Measurements from ENCODE around the gene MTM1. TPM values are rescaled to one million over a fixed set of nuclear protein-coding genes. Genes with fewer than 3 reads are reported as not detected.

Gene MTM1
- total and polyA plus RNA-seq, 2 experiments from 2014 or later, result 8.1 to 8.9 TPM

GRCh38 chrX:150547375-150548115, 20.9 kb upstream of the MTM1 start:
- no peaks in the 10 kb centered on the region for H3K9me2 ChIP-seq (ENCODE audit: insufficient read depth)
- H2AFZ ChIP-seq, result peak overlapping the region; percentile 91
- in situ Hi-C loops (cut with MboI), result no loop called here
- H3K36me3 ChIP-seq (ENCODE audit: low read depth), result no peaks in the 10 kb centered on the region
- H3K79me2 ChIP-seq (ENCODE audit: insufficient read depth), result no peaks in the 10 kb centered on the region
- peak overlapping the region; percentile 73 for H3K9ac ChIP-seq
- no peaks in the 10 kb centered on the region for H3F3A ChIP-seq (ENCODE audit: insufficient read depth)
- 7 to 9% methylated on average over 3 to 13 of the region's 54 CpGs for WGBS, 2 experiments (ENCODE audit: low coverage in 1 of 2, low lambda C conversion rate in 2 of 2, missing lambda C conversion rate in 2 of 2)
- H3K27me3 ChIP-seq (replicated peaks; ENCODE audit: insufficient read depth), result no peaks in the 10 kb centered on the region
- DNase-seq, result peak; percentile 79
- no peaks in the 10 kb centered on the region for H3K9me3 ChIP-seq (ENCODE audit: low read depth)
- peaks cover 13% of the 10 kb centered on the region; the same call in 1 of the 2 replicates for H3K4me1 ChIP-seq (ENCODE audit: insufficient read depth)
- peak overlapping the region; percentile 57 for H3K4me2 ChIP-seq (ENCODE audit: unreplicated experiment)
- H4K20me1 ChIP-seq (ENCODE audit: insufficient read depth), result no peaks in the 10 kb centered on the region
- TF ChIP-seq EZH2phosphoT487 (IDR thresholded peaks at IDR 0.05; ENCODE audit: insufficient read depth, low read depth), result no peak
- no peak for TF ChIP-seq EZH2 (IDR thresholded peaks at IDR 0.05; ENCODE audit: insufficient read depth, poor library complexity, severe bottlenecking)
- peak overlapping the region; percentile 63 for H3K4me3 ChIP-seq
- H3K27ac ChIP-seq, result peak overlapping the region; percentile 72

- H2AFZ ChIP-seq, result peak overlapping the region; percentile 91
- DNase-seq, result no peak
- no peaks in the 10 kb centered on the region for H3F3A ChIP-seq (ENCODE audit: insufficient read depth)
- peaks cover 13% of the 10 kb centered on the region; the same call in 1 of the 2 replicates for H3K4me1 ChIP-seq (ENCODE audit: insufficient read depth)
- no peaks in the 10 kb centered on the region for H3K27me3 ChIP-seq (replicated peaks; ENCODE audit: insufficient read depth)
- H3K4me3 ChIP-seq, result no peak overlapping the region
- H3K27ac ChIP-seq, result peak overlapping the region; percentile 72; the same call in 1 of the 2 replicates
- in situ Hi-C loops (cut with MboI), result no loop called here
- TF ChIP-seq EZH2phosphoT487 (IDR thresholded peaks at IDR 0.05; ENCODE audit: insufficient read depth, low read depth), result no peak
- no peaks in the 10 kb centered on the region for H4K20me1 ChIP-seq (ENCODE audit: insufficient read depth)
- WGBS, 2 experiments (ENCODE audit: low coverage in 1 of 2, low lambda C conversion rate in 2 of 2, missing lambda C conversion rate in 2 of 2), result 97 to 100% methylated on average over 2 to 4 of the region's 4 CpGs
- H3K4me2 ChIP-seq (ENCODE audit: unreplicated experiment), result no peak overlapping the region
- H3K79me2 ChIP-seq (ENCODE audit: insufficient read depth), result no peaks in the 10 kb centered on the region
- H3K36me3 ChIP-seq (ENCODE audit: low read depth), result no peaks in the 10 kb centered on the region
- peak overlapping the region; percentile 73 for H3K9ac ChIP-seq
- H3K9me3 ChIP-seq (ENCODE audit: low read depth), result no peaks in the 10 kb centered on the region
- H3K9me2 ChIP-seq (ENCODE audit: insufficient read depth), result no peaks in the 10 kb centered on the region
Observed at GRCh38 chrX:150548251-150548650, 20.2 kb upstream of the MTM1 start.

DNA sequence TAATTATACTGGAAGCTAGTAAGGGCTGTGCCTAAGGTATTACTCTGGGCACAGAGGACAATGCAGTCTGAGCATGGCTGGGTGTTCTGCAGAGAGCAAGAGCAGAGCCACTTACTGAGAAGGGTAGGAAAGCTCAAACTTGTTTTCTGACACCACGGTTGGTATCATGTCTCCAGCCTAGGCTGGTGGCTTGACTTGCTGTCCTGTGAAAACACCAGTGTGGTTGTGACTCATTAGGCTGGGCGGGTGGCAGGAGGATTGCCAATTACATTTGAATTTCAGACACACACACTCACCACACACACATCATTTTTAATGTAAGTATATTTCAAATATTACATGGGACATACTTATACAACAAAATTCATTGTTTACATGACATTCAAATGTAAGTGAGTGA, 19.7 kb upstream of the MTM1 start:
- H2AFZ ChIP-seq, result no peak overlapping the region
- no peaks in the 10 kb centered on the region for H3K36me3 ChIP-seq (ENCODE audit: low read depth)
- no peak overlapping the region for H3K4me3 ChIP-seq
- peak; percentile 65 for DNase-seq
- no peak overlapping the region for H3K9ac ChIP-seq
- H4K20me1 ChIP-seq (ENCODE audit: insufficient read depth), result no peaks in the 10 kb centered on the region
- H3K4me1 ChIP-seq (ENCODE audit: insufficient read depth), result peaks cover 13% of the 10 kb centered on the region; the same call in 1 of the 2 replicates
- H3K27me3 ChIP-seq (replicated peaks; ENCODE audit: insufficient read depth), result no peaks in the 10 kb centered on the region
- no peaks in the 10 kb centered on the region for H3K9me3 ChIP-seq (ENCODE audit: low read depth)
- H3K9me2 ChIP-seq (ENCODE audit: insufficient read depth), result no peaks in the 10 kb centered on the region
- no peaks in the 10 kb centered on the region for H3F3A ChIP-seq (ENCODE audit: insufficient read depth)
- WGBS, 2 experiments (ENCODE audit: low coverage in 1 of 2, low lambda C conversion rate in 2 of 2, missing lambda C conversion rate in 2 of 2), result 0 to 5% methylated on average over 2 of the region's 2 CpGs
- no peak overlapping the region for H3K4me2 ChIP-seq (ENCODE audit: unreplicated experiment)
- no peak for TF ChIP-seq EZH2phosphoT487 (IDR thresholded peaks at IDR 0.05; ENCODE audit: insufficient read depth, low read depth)
- TF ChIP-seq EZH2 (IDR thresholded peaks at IDR 0.05; ENCODE audit: insufficient read depth, poor library complexity, severe bottlenecking), result no peak
- H3K79me2 ChIP-seq (ENCODE audit: insufficient read depth), result no peaks in the 10 kb centered on the region
- no peak overlapping the region for H3K27ac ChIP-seq
- in situ Hi-C loops (cut with MboI), result no loop called here

DNA sequence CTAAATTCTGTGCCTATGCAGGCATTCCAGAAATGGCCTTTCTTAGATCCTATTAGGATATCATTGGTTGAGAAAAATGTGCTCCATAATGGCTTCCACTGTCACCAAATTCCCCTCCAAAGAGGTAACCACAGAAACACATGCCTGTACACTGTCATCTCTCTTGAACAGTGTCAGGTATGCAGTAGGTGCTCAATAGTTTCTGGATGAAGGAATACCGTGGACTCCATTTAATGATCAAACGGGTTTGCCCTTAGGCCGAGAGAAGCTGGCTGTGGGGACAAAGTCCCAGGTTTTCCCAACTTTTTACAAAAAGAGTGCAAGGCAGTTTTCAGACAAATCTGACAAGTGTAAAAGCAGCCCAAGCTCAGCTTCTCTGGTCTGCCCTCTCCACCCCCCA, 16.5 kb upstream of the MTM1 start:
- DNase-seq, result no peak
- H3K4me1 ChIP-seq (ENCODE audit: insufficient read depth), result peaks cover 12% of the 10 kb centered on the region; the same call in 1 of the 2 replicates
- in situ Hi-C loops (cut with MboI), result no loop called here
- H3K36me3 ChIP-seq (ENCODE audit: low read depth), result no peaks in the 10 kb centered on the region
- no peak overlapping the region for H3K4me2 ChIP-seq (ENCODE audit: unreplicated experiment)
- no peak overlapping the region for H3K27ac ChIP-seq
- no peaks in the 10 kb centered on the region for H3K79me2 ChIP-seq (ENCODE audit: insufficient read depth)
- H3K4me3 ChIP-seq, result no peak overlapping the region
- H3K27me3 ChIP-seq (replicated peaks; ENCODE audit: insufficient read depth), result no peaks in the 10 kb centered on the region
- H4K20me1 ChIP-seq (ENCODE audit: insufficient read depth), result no peaks in the 10 kb centered on the region
- H2AFZ ChIP-seq, result no peak overlapping the region
- no peaks in the 10 kb centered on the region for H3K9me2 ChIP-seq (ENCODE audit: insufficient read depth)
- no peaks in the 10 kb centered on the region for H3K9me3 ChIP-seq (ENCODE audit: low read depth)
- no peak overlapping the region for H3K9ac ChIP-seq
- no peaks in the 10 kb centered on the region for H3F3A ChIP-seq (ENCODE audit: insufficient read depth)
- TF ChIP-seq EZH2 (IDR thresholded peaks at IDR 0.05; ENCODE audit: insufficient read depth, poor library complexity, severe bottlenecking), result no peak
- no peak for TF ChIP-seq EZH2phosphoT487 (IDR thresholded peaks at IDR 0.05; ENCODE audit: insufficient read depth, low read depth)
- WGBS, 2 experiments (ENCODE audit: low coverage in 1 of 2, low lambda C conversion rate in 2 of 2, missing lambda C conversion rate in 2 of 2), result 70 to 79% methylated on average over 3 of the region's 3 CpGs

Measured in GM23248 (cell line).